HL-60 (cell line): ENCODE results near the gene PLEKHN1.
A peak's percentile ranks its signal among the peaks of the same experiment; 100 is the strongest.

Experiments
- DNase-seq, 2 experiments: peaks; one replicate each; pipeline ENCODE4 v3.0.0-alpha.2; 2010 to 2020; ENCODE audit warnings: low read depth in 1 of 2, low spot score in 1 of 2
- H3K27ac ChIP-seq: fragments of 250-450 bp; sonication (Bioruptor Pico); replicated peaks from 2 replicates; pipeline ENCODE4 v1.5.1; 2020; ENCODE audit warnings: mild to moderate bottlenecking, moderate library complexity
- H3K27me3 ChIP-seq: fragments of 250-450 bp; sonication (Bioruptor Pico); 2 replicates; pipeline ENCODE4 v1.5.1; 2021; ENCODE audit warnings: mild to moderate bottlenecking, moderate library complexity; ENCODE audit not compliant: insufficient read depth, poor library complexity, severe bottlenecking
- H3K4me3 ChIP-seq: replicated peaks from 2 replicates; pipeline ENCODE4 v1.5.1; 2011; ENCODE audit warnings: mild to moderate bottlenecking, control low read depth, low read length; ENCODE audit not compliant: insufficient read depth
- CTCF ChIP-seq: IDR thresholded peaks from one replicate; pipeline ENCODE4 v1.5.1; 2011; ENCODE audit warnings: low read length, control low read depth, inconsistent platforms; ENCODE audit not compliant: insufficient read depth
- GABPA ChIP-seq: IDR thresholded peaks from 2 replicates; pipeline ENCODE4 v1.6.1; 2012; ENCODE audit warnings: low read depth
- POLR2AphosphoS5 ChIP-seq: IDR thresholded peaks from 2 replicates; pipeline ENCODE4 v1.6.1; 2012; ENCODE audit warnings: low read depth
- REST ChIP-seq: IDR thresholded peaks from 2 replicates; pipeline ENCODE4 v1.6.1; 2012; ENCODE audit warnings: low read depth; ENCODE audit not compliant: insufficient replicate concordance
- SPI1 ChIP-seq: IDR thresholded peaks from 2 replicates; pipeline ENCODE4 v1.6.1; 2012; ENCODE audit warnings: low read depth, mild to moderate bottlenecking, borderline replicate concordance

The PLEKHN1 gene

GRCh38 chr1:954927-955326 is 11.4 kb upstream of the PLEKHN1 start:
- TF ChIP-seq REST, result no peak
- no peak for TF ChIP-seq SPI1
- no peak for TF ChIP-seq CTCF
- no peak for TF ChIP-seq POLR2AphosphoS5
- TF ChIP-seq GABPA, result no peak
- H3K4me3 ChIP-seq, result no peak overlapping the region
- peak overlapping the region; percentile 78 for H3K27ac ChIP-seq
- DNase-seq, result no peak
- H3K27me3 ChIP-seq, result no peaks in the 10 kb centered on the region

- peak in 1 of 2 experiments; percentile 75 for DNase-seq
- no peak overlapping the region for H3K4me3 ChIP-seq
- H3K27me3 ChIP-seq, result no peaks in the 10 kb centered on the region
- H3K27ac ChIP-seq, result peak overlapping the region; percentile 78
- TF ChIP-seq SPI1 (peak; percentile 25; the same call in 1 of the 2 replicates), POLR2AphosphoS5 (no peak)
Measured at GRCh38 chr1:955474-955873, 10.8 kb upstream of the PLEKHN1 start.

- H3K27ac ChIP-seq, result peak overlapping the region; percentile 78
- no peak overlapping the region for H3K4me3 ChIP-seq
- TF ChIP-seq POLR2AphosphoS5 (no peak), REST (no peak), GABPA (no peak), CTCF (no peak), SPI1 (no peak)
- no peaks in the 10 kb centered on the region for H3K27me3 ChIP-seq
- DNase-seq, result no peak
Measured at GRCh38 chr1:956636-957035, 9.6 kb upstream of the PLEKHN1 start.

- no peak for TF ChIP-seq SPI1
- TF ChIP-seq CTCF, result no peak
- TF ChIP-seq REST, result peak; percentile 46
- peak; percentile 79 for TF ChIP-seq POLR2AphosphoS5
- peak; percentile 84 for TF ChIP-seq GABPA
- Histone ChIP-seq H3K27me3 (no peaks in the 10 kb centered on the region), H3K27ac (peak within 1 kb of the TSS; percentile 79), H3K4me3 (peak within 1 kb of the TSS; percentile 99)
- peak; percentile 80 to 92 for DNase-seq
Measured at GRCh38 chr1:958823-959730, 7.2 kb upstream of the PLEKHN1 start, which contains the start of gene NOC2L. Gene NOC2L, minus strand, starts transcription at chr1:959256. Its CDS starts 16 bp downstream, at chr1:959240.
